Measurements from ENCODE around the gene RAPGEF4.

Gene RAPGEF4

DNA sequence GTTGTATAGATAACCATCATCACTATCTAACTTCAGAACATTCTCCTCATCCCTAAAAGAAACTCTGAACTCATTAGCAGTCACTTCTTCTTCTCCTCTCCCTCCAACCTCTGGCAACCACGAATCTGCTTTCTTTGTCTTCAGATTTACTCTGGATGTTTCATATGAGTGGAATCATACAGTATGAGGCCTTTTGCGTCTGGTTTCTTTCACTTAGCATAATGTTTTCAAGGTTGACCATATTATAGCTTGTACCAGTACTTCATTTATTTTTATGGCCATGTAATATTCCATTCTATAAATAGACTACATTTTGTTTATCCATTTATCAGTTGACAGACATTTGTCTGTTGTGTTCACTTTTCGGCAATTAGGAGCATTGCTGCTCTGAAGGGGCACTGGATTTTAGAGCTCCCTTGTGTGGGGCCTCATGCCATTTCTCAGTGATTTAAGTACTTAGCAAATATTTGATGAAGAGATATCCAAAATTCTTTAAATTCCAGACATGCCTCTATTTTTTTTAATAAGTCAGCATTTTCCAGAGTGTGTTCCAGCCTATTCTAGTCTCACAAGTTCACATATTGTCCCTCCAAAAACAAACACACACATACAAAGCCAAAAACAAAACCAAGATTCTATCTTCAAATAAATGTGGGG lies 317.5 kb downstream of the RAPGEF4 start:
- TF ChIP-seq POLR2AphosphoS5 (IDR thresholded peaks at IDR 0.05; ENCODE audit: low read depth, low read length): no peak
- TF ChIP-seq TAF1 (IDR thresholded peaks at IDR 0.05; ENCODE audit: borderline replicate concordance, insufficient read depth, low read length): no peak
- TF ChIP-seq, protein P1, sequence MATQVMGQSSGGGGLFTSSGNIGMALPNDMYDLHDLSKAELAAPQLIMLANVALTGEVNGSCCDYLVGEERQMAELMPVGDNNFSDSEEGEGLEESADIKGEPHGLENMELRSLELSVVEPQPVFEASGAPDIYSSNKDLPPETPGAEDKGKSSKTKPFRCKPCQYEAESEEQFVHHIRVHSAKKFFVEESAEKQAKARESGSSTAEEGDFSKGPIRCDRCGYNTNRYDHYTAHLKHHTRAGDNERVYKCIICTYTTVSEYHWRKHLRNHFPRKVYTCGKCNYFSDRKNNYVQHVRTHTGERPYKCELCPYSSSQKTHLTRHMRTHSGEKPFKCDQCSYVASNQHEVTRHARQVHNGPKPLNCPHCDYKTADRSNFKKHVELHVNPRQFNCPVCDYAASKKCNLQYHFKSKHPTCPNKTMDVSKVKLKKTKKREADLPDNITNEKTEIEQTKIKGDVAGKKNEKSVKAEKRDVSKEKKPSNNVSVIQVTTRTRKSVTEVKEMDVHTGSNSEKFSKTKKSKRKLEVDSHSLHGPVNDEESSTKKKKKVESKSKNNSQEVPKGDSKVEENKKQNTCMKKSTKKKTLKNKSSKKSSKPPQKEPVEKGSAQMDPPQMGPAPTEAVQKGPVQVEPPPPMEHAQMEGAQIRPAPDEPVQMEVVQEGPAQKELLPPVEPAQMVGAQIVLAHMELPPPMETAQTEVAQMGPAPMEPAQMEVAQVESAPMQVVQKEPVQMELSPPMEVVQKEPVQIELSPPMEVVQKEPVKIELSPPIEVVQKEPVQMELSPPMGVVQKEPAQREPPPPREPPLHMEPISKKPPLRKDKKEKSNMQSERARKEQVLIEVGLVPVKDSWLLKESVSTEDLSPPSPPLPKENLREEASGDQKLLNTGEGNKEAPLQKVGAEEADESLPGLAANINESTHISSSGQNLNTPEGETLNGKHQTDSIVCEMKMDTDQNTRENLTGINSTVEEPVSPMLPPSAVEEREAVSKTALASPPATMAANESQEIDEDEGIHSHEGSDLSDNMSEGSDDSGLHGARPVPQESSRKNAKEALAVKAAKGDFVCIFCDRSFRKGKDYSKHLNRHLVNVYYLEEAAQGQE (IDR thresholded peaks at IDR 0.05; ENCODE audit: insufficient read depth in 1 of 2, low read depth in 2 of 2, low read length in 2 of 2): no peak
- TF ChIP-seq SIN3A (IDR thresholded peaks at IDR 0.05; ENCODE audit: borderline replicate concordance, insufficient read depth, low read length): no peak
- TF ChIP-seq FOXP2 (optimal IDR thresholded peaks at IDR 0.05; ENCODE audit: borderline replicate concordance, extremely low read depth, extremely low read length, insufficient read depth): no peak

DNA sequence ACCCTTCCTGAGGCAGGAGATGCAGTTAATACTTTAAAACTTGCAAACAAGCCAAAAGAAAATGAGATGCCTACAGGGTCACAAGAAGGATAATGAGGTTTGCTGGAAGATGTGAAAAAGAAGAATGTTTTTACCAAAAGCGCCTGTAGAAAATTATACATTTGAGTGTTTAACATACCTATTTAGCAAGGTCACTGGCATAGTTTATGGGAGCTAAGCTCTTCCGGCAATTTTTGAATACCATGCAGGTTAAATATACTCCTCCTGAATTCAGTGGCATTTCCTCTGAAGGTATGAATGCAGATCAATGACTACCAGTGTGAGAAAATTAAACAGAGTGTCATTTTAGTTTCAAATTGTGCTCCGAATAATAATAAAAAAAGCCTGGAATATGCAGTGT lies 318.8 kb downstream of the RAPGEF4 start:
- no peak for TF ChIP-seq TAF1 (IDR thresholded peaks at IDR 0.05; ENCODE audit: borderline replicate concordance, insufficient read depth, low read length)
- TF ChIP-seq FOXP2 (optimal IDR thresholded peaks at IDR 0.05; ENCODE audit: borderline replicate concordance, extremely low read depth, extremely low read length, insufficient read depth): no peak
- TF ChIP-seq SIN3A (IDR thresholded peaks at IDR 0.05; ENCODE audit: borderline replicate concordance, insufficient read depth, low read length): no peak
- no peak for TF ChIP-seq POLR2AphosphoS5 (IDR thresholded peaks at IDR 0.05; ENCODE audit: low read depth, low read length)

DNA sequence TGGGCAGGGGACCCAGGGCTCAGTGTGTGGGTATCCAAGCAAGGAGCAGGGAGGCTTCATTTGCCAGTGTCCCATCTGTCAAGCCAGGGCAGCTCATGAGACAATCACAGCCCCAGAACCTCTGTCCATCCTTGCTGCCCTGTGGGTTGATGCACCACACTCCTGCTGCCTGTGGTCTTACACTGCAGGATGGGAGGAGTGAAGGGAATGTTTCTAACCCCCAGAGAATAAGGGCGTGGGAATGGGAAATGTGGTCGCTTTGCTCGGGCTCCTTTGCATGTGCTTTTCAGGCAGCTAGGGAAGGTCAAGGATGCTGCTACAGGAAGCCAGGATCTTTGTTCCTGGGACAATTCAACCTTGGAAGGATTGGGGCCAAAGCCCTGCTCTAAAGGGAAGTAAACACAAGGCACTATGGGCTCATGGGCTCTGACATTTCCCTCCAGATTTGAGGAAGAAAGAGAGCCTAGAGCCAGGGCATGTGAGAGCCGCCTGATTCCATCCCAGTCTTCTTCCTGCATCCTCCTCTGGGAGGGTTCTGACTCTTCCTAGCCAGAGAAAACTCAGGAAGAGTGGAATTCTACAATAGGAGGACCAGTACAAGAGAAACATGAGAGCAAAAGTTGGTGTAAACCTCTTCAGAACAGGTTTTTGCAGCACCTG lies 321.2 kb downstream of the RAPGEF4 start:
- TF ChIP-seq SIN3A (IDR thresholded peaks at IDR 0.05; ENCODE audit: borderline replicate concordance, insufficient read depth, low read length): no peak
- TF ChIP-seq FOXP2 (optimal IDR thresholded peaks at IDR 0.05; ENCODE audit: borderline replicate concordance, extremely low read depth, extremely low read length, insufficient read depth): no peak
- TF ChIP-seq TAF1 (IDR thresholded peaks at IDR 0.05; ENCODE audit: borderline replicate concordance, insufficient read depth, low read length): no peak
- TF ChIP-seq POLR2AphosphoS5 (IDR thresholded peaks at IDR 0.05; ENCODE audit: low read depth, low read length): no peak
- TF ChIP-seq, protein P1 (IDR thresholded peaks at IDR 0.05; ENCODE audit: insufficient read depth in 1 of 2, low read depth in 2 of 2, low read length in 2 of 2): no peak

DNA sequence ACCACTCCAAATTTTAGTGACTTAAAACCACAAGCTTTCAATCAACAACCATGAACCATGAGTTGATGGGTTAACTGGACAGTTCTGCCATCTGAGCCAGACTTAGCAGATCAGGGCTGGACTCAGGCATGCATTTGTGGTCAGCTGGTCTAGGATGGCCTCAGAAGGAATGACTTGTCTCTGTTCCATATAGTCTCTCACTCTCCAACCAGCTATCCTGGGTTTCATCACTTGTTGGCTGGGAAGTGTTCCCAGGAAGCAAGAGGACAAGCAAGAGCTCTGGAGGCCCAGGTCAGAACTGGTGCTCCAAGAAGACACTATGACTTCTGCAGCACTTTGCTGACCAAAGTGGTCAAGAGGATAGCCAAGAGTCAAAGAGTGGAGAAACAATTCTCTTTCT lies 322.5 kb downstream of the RAPGEF4 start:
- no peak for TF ChIP-seq FOXP2 (optimal IDR thresholded peaks at IDR 0.05; ENCODE audit: borderline replicate concordance, extremely low read depth, extremely low read length, insufficient read depth)

DNA sequence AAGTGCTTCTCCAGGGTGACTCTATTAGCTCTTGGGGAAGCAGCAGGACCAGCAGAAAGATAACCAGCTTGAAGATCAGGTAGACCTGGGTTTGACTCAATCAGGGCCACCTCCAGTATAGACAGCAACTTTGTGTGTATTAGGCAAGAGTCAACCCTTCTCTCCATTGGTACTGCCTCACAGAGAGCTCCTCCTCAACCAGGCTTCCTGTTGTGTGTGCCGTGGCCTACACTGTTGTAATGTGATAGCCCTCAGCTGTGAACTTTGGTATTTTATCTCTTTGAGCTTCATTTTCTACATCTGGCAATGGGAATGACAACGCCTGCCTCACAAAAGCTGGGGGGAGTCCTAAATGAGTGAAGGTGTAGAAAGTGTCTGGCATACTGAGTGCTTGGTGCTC lies 323.0 kb downstream of the RAPGEF4 start:
- no peak for TF ChIP-seq TAF1 (IDR thresholded peaks at IDR 0.05; ENCODE audit: borderline replicate concordance, insufficient read depth, low read length)
- no peak for TF ChIP-seq SIN3A (IDR thresholded peaks at IDR 0.05; ENCODE audit: borderline replicate concordance, insufficient read depth, low read length)
- TF ChIP-seq POLR2AphosphoS5 (IDR thresholded peaks at IDR 0.05; ENCODE audit: low read depth, low read length): no peak

DNA sequence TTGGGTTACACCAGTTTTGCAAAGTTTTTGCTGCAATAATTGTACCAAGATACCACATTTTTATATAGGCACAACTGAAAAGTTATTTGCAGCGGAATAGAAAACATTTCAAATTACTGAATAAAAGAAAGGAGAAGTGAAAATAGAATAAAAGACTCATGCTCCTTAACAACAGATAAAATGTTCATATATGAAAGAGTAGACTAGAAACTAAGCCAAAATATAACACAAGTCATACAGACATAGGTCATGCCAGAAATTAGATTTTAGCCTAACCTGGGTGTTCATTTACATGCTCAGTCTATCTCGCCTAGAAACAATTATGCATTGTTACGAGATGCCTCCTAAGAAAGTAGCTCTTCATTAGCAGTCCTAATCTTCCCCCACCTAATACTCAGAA lies 323.6 kb downstream of the RAPGEF4 start:
- TF ChIP-seq POLR2AphosphoS5 (IDR thresholded peaks at IDR 0.05; ENCODE audit: low read depth, low read length): no peak
- no peak for TF ChIP-seq TAF1 (IDR thresholded peaks at IDR 0.05; ENCODE audit: borderline replicate concordance, insufficient read depth, low read length)
- no peak for TF ChIP-seq FOXP2 (optimal IDR thresholded peaks at IDR 0.05; ENCODE audit: borderline replicate concordance, extremely low read depth, extremely low read length, insufficient read depth)
- no peak for TF ChIP-seq SIN3A (IDR thresholded peaks at IDR 0.05; ENCODE audit: borderline replicate concordance, insufficient read depth, low read length)
- TF ChIP-seq, protein P1 (IDR thresholded peaks at IDR 0.05; ENCODE audit: insufficient read depth in 1 of 2, low read depth in 2 of 2, low read length in 2 of 2): no peak
